ENCODE data around the gene CENPI. TPM values are rescaled to one million over a fixed set of nuclear protein-coding genes. Genes with fewer than 3 reads are reported as not detected.

The CENPI gene, protein sequence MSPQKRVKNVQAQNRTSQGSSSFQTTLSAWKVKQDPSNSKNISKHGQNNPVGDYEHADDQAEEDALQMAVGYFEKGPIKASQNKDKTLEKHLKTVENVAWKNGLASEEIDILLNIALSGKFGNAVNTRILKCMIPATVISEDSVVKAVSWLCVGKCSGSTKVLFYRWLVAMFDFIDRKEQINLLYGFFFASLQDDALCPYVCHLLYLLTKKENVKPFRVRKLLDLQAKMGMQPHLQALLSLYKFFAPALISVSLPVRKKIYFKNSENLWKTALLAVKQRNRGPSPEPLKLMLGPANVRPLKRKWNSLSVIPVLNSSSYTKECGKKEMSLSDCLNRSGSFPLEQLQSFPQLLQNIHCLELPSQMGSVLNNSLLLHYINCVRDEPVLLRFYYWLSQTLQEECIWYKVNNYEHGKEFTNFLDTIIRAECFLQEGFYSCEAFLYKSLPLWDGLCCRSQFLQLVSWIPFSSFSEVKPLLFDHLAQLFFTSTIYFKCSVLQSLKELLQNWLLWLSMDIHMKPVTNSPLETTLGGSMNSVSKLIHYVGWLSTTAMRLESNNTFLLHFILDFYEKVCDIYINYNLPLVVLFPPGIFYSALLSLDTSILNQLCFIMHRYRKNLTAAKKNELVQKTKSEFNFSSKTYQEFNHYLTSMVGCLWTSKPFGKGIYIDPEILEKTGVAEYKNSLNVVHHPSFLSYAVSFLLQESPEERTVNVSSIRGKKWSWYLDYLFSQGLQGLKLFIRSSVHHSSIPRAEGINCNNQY
- total RNA-seq (2021; ENCODE audit: unreplicated experiment) (36.9 TPM), Bru-seq, nascent RNA (percentile 89 among the genes with signal in this experiment), BruChase-seq, experiment 1, labeled RNA remaining after a 2-hour chase (percentile 95 among the genes with signal in this experiment), BruChase-seq, experiment 2, labeled RNA remaining after a 6-hour chase (percentile 91 among the genes with signal in this experiment)
- polyA plus RNA-seq (2012; ENCODE audit: insufficient read length), result 8.6 TPM
- long read RNA-seq, partial matches to known transcripts, result 7 of 46 reads
- long read RNA-seq, other reads (novel, unspliced or antisense), result 38 of 46 reads

DNA sequence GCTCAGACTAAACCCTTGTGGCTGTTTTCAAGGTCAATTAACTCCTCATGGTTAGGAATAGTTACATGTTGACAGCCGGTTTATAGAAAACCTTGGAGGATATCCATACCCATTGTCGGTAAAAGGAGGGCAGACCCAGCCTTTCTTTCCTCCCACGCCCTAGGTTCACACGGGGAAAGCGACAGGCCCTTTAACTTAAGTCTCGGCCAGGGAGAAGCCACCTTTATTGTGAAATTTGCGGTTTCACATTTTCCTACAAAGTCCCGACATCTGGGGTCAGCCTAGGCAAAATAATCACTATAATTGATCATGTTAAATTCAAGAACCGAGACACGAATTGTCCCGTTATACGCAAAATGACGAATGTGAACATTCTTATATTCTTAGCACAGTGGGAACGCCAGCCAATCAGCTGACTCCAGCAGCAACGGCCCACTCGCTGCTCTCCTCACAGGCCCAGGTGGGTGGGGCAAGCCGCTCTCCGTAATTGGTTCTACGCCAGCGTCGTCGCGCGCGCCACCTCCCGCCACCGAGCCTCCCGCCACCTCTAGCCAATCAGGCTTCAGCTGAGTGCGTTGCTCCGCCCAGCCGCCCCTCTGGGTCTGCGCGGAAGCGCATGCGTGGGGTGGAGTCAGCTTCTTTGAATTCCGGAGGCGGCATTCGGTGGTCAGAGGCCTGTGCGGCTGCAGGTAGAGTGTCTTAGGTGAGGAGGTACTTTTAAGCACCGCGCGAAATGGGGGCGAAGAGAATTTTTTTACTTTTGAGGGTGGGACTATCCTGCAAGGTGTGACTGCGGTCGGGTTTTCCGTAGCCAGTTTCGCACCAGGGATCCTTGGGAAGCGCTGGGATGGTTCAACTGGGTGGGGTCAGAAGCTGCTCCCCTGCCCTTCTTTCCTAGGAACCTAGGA, at the start of gene CENPI:
TSS of gene CENPI (plus strand) at position 659 of the 908 bp plus-strand sequence. CDS start 2,867 bp downstream, outside the sequence.
- TSS peak; percentile 96 for BruUV-seq (replicated peaks)
- intact Hi-C loops (cut with micrococcal nuclease; ENCODE audit: unreplicated experiment) (no loop called here), in situ Hi-C loops (cut with HindIII; ENCODE audit: low pct_unique_long_range_greater_than_20kb, low sequenced_read_pairs) (no loop called here)
- ATAC-seq, result peak; percentile 99
- peaks cover 14% of the 10 kb centered on the region; the same call in 1 of the 2 replicates for H3K4me1 ChIP-seq (ENCODE audit: control insufficient read depth, insufficient read depth, low read length)
- no peaks in the 10 kb centered on the region for H3K9me3 ChIP-seq (ENCODE audit: control insufficient read depth, insufficient read depth, low read depth, low read length)
- ChIA-PET CTCF (interaction anchor here (0.6 kb wide), 1 partner anchor 38 kb away, joined by 3 read pairs; no protein-coding TSS in a partner anchor), POLR2A (interaction anchor here (0.6 kb wide), 2 partner anchors 21 to 59 kb away, joined by 3 to 5 read pairs; no protein-coding TSS in a partner anchor)
- 0 out of 2 replicates have a peak, but pooled peaks cover 6% of the 10 kb centered on the region for H3K36me3 ChIP-seq (ENCODE audit: control insufficient read depth, insufficient read depth, low read length)
- H3K27ac ChIP-seq (ENCODE audit: low read length), result peak within 1 kb of the TSS; percentile 92
- H3K27me3 ChIP-seq (ENCODE audit: control insufficient read depth, insufficient read depth, low read length), result no peaks in the 10 kb centered on the region
- TF ChIP-seq, protein P1, sequence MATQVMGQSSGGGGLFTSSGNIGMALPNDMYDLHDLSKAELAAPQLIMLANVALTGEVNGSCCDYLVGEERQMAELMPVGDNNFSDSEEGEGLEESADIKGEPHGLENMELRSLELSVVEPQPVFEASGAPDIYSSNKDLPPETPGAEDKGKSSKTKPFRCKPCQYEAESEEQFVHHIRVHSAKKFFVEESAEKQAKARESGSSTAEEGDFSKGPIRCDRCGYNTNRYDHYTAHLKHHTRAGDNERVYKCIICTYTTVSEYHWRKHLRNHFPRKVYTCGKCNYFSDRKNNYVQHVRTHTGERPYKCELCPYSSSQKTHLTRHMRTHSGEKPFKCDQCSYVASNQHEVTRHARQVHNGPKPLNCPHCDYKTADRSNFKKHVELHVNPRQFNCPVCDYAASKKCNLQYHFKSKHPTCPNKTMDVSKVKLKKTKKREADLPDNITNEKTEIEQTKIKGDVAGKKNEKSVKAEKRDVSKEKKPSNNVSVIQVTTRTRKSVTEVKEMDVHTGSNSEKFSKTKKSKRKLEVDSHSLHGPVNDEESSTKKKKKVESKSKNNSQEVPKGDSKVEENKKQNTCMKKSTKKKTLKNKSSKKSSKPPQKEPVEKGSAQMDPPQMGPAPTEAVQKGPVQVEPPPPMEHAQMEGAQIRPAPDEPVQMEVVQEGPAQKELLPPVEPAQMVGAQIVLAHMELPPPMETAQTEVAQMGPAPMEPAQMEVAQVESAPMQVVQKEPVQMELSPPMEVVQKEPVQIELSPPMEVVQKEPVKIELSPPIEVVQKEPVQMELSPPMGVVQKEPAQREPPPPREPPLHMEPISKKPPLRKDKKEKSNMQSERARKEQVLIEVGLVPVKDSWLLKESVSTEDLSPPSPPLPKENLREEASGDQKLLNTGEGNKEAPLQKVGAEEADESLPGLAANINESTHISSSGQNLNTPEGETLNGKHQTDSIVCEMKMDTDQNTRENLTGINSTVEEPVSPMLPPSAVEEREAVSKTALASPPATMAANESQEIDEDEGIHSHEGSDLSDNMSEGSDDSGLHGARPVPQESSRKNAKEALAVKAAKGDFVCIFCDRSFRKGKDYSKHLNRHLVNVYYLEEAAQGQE (IDR thresholded peaks at IDR 0.05; ENCODE audit: insufficient read depth in 1 of 2, low read depth in 2 of 2, low read length in 1 of 2), result no peak
- no peak for TF ChIP-seq TCF7L2 (IDR thresholded peaks at IDR 0.05; ENCODE audit: low read depth, low read length)
- no peak for TF ChIP-seq CTCF (IDR thresholded peaks at IDR 0.05)
- TF ChIP-seq SIN3A (IDR thresholded peaks at IDR 0.05; ENCODE audit: borderline replicate concordance, insufficient read depth, low read depth, low read length), result peak; percentile 87
- peak; percentile 96 for TF ChIP-seq POLR2AphosphoS5 (IDR thresholded peaks at IDR 0.05; ENCODE audit: low read depth, low read length)
- peak within 1 kb of the TSS; percentile 76 to 98 for H3K4me3 ChIP-seq (ENCODE audit: low read depth in 2 of 2, low read length in 2 of 2)
- DNase-seq (ENCODE audit: low read depth, low spot score), result peak; percentile 81

GRCh38 chrX:101051153-101051548, 46.9 kb upstream of the CENPI start:
- CTCF ChIA-PET, result no interaction called here
- in situ Hi-C loops (cut with HindIII; ENCODE audit: low pct_unique_long_range_greater_than_20kb, low sequenced_read_pairs) (no loop called here), intact Hi-C loops (cut with micrococcal nuclease; ENCODE audit: unreplicated experiment) (no loop called here)
- peak overlapping the region; percentile 82 to 94 for H3K4me3 ChIP-seq (ENCODE audit: low read depth in 2 of 2, low read length in 2 of 2)
- TF ChIP-seq TCF7L2 (IDR thresholded peaks at IDR 0.05; ENCODE audit: low read depth, low read length) (no peak), POLR2AphosphoS5 (IDR thresholded peaks at IDR 0.05; ENCODE audit: low read depth, low read length) (no peak), CTCF (IDR thresholded peaks at IDR 0.05) (no peak), SIN3A (IDR thresholded peaks at IDR 0.05; ENCODE audit: borderline replicate concordance, insufficient read depth, low read depth, low read length) (no peak)
- TF ChIP-seq, protein P1 (IDR thresholded peaks at IDR 0.05; ENCODE audit: insufficient read depth in 1 of 2, low read depth in 2 of 2, low read length in 1 of 2), result no peak
- H3K27ac ChIP-seq (ENCODE audit: low read length), result peak overlapping the region; percentile 97
- no peaks in the 10 kb centered on the region for H3K27me3 ChIP-seq (ENCODE audit: control insufficient read depth, insufficient read depth, low read length)
- POLR2A ChIA-PET, result no interaction called here
- BruUV-seq (replicated peaks), result no TSS peak
- no peaks in the 10 kb centered on the region for H3K9me3 ChIP-seq (ENCODE audit: control insufficient read depth, insufficient read depth, low read depth, low read length)
- DNase-seq (ENCODE audit: low read depth, low spot score) (no peak), ATAC-seq (0 out of 2 replicates have a peak, but pooled peaks have one; percentile 0)
- peaks cover 9% of the 10 kb centered on the region; the same call in 1 of the 2 replicates for H3K4me1 ChIP-seq (ENCODE audit: control insufficient read depth, insufficient read depth, low read length)
- H3K36me3 ChIP-seq (ENCODE audit: control insufficient read depth, insufficient read depth, low read length), result no peaks in the 10 kb centered on the region
